ENCODE data around the gene COL5A3.

The COL5A3 gene

GRCh38 chr19:9995999-9996398 lies 14.3 kb downstream of the COL5A3 start:
- TF ChIP-seq, protein P1, sequence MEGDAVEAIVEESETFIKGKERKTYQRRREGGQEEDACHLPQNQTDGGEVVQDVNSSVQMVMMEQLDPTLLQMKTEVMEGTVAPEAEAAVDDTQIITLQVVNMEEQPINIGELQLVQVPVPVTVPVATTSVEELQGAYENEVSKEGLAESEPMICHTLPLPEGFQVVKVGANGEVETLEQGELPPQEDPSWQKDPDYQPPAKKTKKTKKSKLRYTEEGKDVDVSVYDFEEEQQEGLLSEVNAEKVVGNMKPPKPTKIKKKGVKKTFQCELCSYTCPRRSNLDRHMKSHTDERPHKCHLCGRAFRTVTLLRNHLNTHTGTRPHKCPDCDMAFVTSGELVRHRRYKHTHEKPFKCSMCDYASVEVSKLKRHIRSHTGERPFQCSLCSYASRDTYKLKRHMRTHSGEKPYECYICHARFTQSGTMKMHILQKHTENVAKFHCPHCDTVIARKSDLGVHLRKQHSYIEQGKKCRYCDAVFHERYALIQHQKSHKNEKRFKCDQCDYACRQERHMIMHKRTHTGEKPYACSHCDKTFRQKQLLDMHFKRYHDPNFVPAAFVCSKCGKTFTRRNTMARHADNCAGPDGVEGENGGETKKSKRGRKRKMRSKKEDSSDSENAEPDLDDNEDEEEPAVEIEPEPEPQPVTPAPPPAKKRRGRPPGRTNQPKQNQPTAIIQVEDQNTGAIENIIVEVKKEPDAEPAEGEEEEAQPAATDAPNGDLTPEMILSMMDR (IDR thresholded peaks at IDR 0.05; ENCODE audit: insufficient read depth, missing control alignments), result no peak
- DNase-seq (ENCODE audit: insufficient read length, low spot score) (no peak), FAIRE-seq (no peak)

GRCh38 chr19:9995084-9995483 lies 15.2 kb downstream of the COL5A3 start:
- TF ChIP-seq, protein P1 (IDR thresholded peaks at IDR 0.05; ENCODE audit: insufficient read depth, missing control alignments), result no peak
- DNase-seq (ENCODE audit: insufficient read length, low spot score) (no peak), FAIRE-seq (no peak)

GRCh38 chr19:9991425-9992191 lies 18.7 kb downstream of the COL5A3 start:
- TF ChIP-seq, protein P1 (IDR thresholded peaks at IDR 0.05; ENCODE audit: insufficient read depth, missing control alignments), result no peak
- DNase-seq (ENCODE audit: insufficient read length, low spot score) (no peak), FAIRE-seq (no peak)

- TF ChIP-seq, protein P1 (IDR thresholded peaks at IDR 0.05; ENCODE audit: insufficient read depth, missing control alignments), result no peak
- FAIRE-seq, result no peak
- DNase-seq (ENCODE audit: insufficient read length, low spot score), result no peak
Observed at GRCh38 chr19:9989504-9989903, 20.8 kb downstream of the COL5A3 start.

GRCh38 chr19:9986787-9987281 lies 23.5 kb downstream of the COL5A3 start:
- TF ChIP-seq, protein P1 (IDR thresholded peaks at IDR 0.05; ENCODE audit: insufficient read depth, missing control alignments), result no peak
- DNase-seq (ENCODE audit: insufficient read length, low spot score) (no peak), FAIRE-seq (no peak)

DNA sequence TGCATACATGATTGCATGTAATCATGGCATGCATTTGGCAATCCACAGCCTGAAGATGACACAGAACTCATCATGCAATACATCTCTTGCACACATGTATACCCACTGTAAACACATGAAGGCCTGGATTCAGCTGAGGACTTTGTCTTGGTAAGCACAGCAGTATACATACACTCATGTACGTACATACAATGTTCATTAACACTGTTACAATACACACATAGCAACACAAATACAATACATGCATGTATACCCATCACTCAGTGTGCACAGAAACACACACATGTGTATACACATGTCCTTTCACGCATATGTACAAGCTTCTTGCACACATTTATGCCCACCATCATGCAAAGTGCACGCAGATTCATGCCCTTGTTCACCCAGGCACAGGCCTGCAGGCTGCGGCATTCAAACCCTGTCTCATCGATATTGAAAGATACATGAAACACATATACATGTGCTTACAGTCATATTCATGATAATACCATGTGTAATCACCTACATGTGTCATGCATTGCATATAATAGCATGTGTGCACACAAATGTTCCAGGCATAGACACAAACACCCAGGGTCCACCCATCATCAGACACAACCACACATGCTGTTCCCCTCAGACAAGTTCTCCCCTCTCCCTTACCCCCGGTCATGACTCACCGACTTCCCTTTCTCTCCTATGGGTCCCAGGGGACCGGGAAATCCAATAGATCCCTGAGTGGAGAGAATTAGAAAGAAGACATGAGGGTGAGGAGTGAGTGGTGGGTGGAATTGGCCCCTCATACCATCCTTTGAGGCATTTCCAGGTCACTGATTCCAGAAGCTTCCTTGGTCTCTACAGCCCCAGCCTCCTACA lies 28.7 kb downstream of the COL5A3 start:
- TF ChIP-seq, protein P1 (IDR thresholded peaks at IDR 0.05; ENCODE audit: insufficient read depth, missing control alignments), result no peak
- FAIRE-seq, result no peak
- DNase-seq (ENCODE audit: insufficient read length, low spot score), result no peak

Measured in D721Med (cell line).